ENCODE measurements around the gene GGN. TPM values are rescaled to one million over a fixed set of nuclear protein-coding genes. Genes with fewer than 3 reads are reported as not detected.

The GGN gene
- total RNA-seq, 1 experiment from 2014 or later: 0.47 TPM

- DNase-seq (ENCODE audit: low read depth, low spot score) (no peak), ATAC-seq (no peak)
- Histone ChIP-seq H3K36me3 (ENCODE audit: control insufficient read depth in 1 of 2, insufficient read depth in 2 of 2, low read length in 2 of 2) (peaks cover 30 to 31% of the 10 kb centered on the region in 2 experiments), H3K9me3 (ENCODE audit: control insufficient read depth in 1 of 2, insufficient read depth in 1 of 2, low read depth in 1 of 2, low read length in 2 of 2) (no peaks in the 10 kb centered on the region), H3K9ac (ENCODE audit: low read length) (no peak overlapping the region), H3K4me1 (ENCODE audit: control insufficient read depth in 1 of 2, insufficient read depth in 2 of 2, low read length in 2 of 2) (peaks cover 11 to 23% of the 10 kb centered on the region in 2 experiments), H3K79me2 (ENCODE audit: insufficient read depth, low read length) (peaks cover 51% of the 10 kb centered on the region), H3K4me2 (ENCODE audit: low read length) (peak overlapping the region; percentile 92), H3K4me3 (replicated peaks in 1 of 2; ENCODE audit: low read depth in 1 of 2, low read length in 2 of 2) (no peak overlapping the region), H4K20me1 (ENCODE audit: insufficient read depth) (no peaks in the 10 kb centered on the region), H3K27me3 (ENCODE audit: insufficient read depth, low read length) (no peaks in the 10 kb centered on the region), H3K9me2 (ENCODE audit: insufficient read depth) (no peaks in the 10 kb centered on the region), H3K27ac (ENCODE audit: low read depth, low read length) (peak overlapping the region; percentile 10; the same call in 1 of the 2 replicates), H2AFZ (ENCODE audit: low read depth, low read length, poor library complexity, severe bottlenecking) (no peak overlapping the region)
- no TSS peak for BruUV-seq (replicated peaks)
- CTCF ChIA-PET: interaction anchor here (0.8 kb wide), 1 partner anchor 142 kb away, joined by 3 read pairs; no protein-coding TSS in a partner anchor
- intact Hi-C loops (cut with micrococcal nuclease): no loop called here
- TF ChIP-seq POLR2AphosphoS5 (IDR thresholded peaks at IDR 0.05; ENCODE audit: low read depth, low read length) (no peak), CBX3 (IDR thresholded peaks at IDR 0.05; ENCODE audit: low read depth) (no peak), ZBTB33 (IDR thresholded peaks at IDR 0.05; ENCODE audit: extremely low read depth, insufficient replicate concordance, low read length) (no peak), CTCF (IDR thresholded peaks at IDR 0.05 in 2 of 3, conservative IDR thresholded peaks at IDR 0.05 in 1 of 3; ENCODE audit: borderline replicate concordance in 1 of 3, insufficient read depth in 1 of 3, low read depth in 2 of 3, low read length in 2 of 3) (no peak), FOSL1 (IDR thresholded peaks at IDR 0.05; ENCODE audit: low read depth) (no peak), SIN3A (IDR thresholded peaks at IDR 0.05; ENCODE audit: low read depth) (no peak), CEBPB (IDR thresholded peaks at IDR 0.05; ENCODE audit: low read depth) (no peak), ATF3 (IDR thresholded peaks at IDR 0.05) (no peak), RAD21 (IDR thresholded peaks at IDR 0.05; ENCODE audit: low read depth) (no peak), EZH2 (IDR thresholded peaks at IDR 0.05) (no peak), ELF1 (IDR thresholded peaks at IDR 0.05; ENCODE audit: borderline replicate concordance, low read depth) (no peak), POLR2A (IDR thresholded peaks at IDR 0.05; ENCODE audit: borderline replicate concordance, extremely low read depth, insufficient read depth, insufficient read length) (no peak), ZFX (IDR thresholded peaks at IDR 0.05) (no peak), EZH2phosphoT487 (IDR thresholded peaks at IDR 0.05; ENCODE audit: borderline replicate concordance) (no peak), TCF7L2 (IDR thresholded peaks at IDR 0.05; ENCODE audit: borderline replicate concordance, extremely low read depth, insufficient read depth, insufficient read length) (no peak), SP1 (IDR thresholded peaks at IDR 0.05; ENCODE audit: low read depth) (no peak), JUND (IDR thresholded peaks at IDR 0.05) (no peak)
- POLR2A ChIA-PET: interaction anchor here (5.6 kb wide), 1 partner anchor 11 kb away, joined by 44 read pairs; the partner anchor contains the start of genes GGN and SPRED3
- RAD21 ChIA-PET (ENCODE audit: low non-redundant PET in 1 of 2, low total read pairs in 2 of 2, uncharacterized antibody in 2 of 2, unreplicated experiment in 2 of 2): no interaction called here
Observed at GRCh38 chr19:38376576-38376975, 11.3 kb downstream of the GGN start.

Data from HCT116 (cell line).